ENCODE measurements around the gene LENG9.

The LENG9 gene

GRCh38 chr19:54421521-54421920, 42.1 kb downstream of the LENG9 start:
- DNase-seq (ENCODE audit: low spot score): no peak

GRCh38 chr19:54421169-54421516, 42.4 kb downstream of the LENG9 start:
- DNase-seq (ENCODE audit: low spot score): no peak

GRCh38 chr19:54420383-54421168, 43.0 kb downstream of the LENG9 start:
- DNase-seq (ENCODE audit: low spot score): no peak

- DNase-seq (ENCODE audit: low spot score): no peak
These were observed 43.6 kb downstream of the LENG9 start for GRCh38 chr19:54420068-54420382.

- peak; percentile 6 for DNase-seq (ENCODE audit: low spot score)
These were observed 44.4 kb downstream of the LENG9 start for GRCh38 chr19:54418930-54419800.

- DNase-seq (ENCODE audit: low spot score): peak; percentile 83
These were observed 45.3 kb downstream of the LENG9 start for GRCh38 chr19:54418030-54418929.

GRCh38 chr19:54416695-54417491, 46.7 kb downstream of the LENG9 start:
- DNase-seq (ENCODE audit: low spot score): peak; percentile 4

- DNase-seq (ENCODE audit: low spot score): peak; percentile 29
These were observed 47.5 kb downstream of the LENG9 start for GRCh38 chr19:54415901-54416673.

- peak; percentile 13 for DNase-seq (ENCODE audit: low spot score)
These were observed 48.2 kb downstream of the LENG9 start, which contains the start of gene TTYH1 for GRCh38 chr19:54415208-54415900. Gene TTYH1 (plus strand): TSS chr19:54415464. CDS start chr19:54415553, 89 bp downstream.

- DNase-seq (ENCODE audit: low spot score): no peak
These were observed 49.4 kb downstream of the LENG9 start for GRCh38 chr19:54414156-54414555.

GRCh38 chr19:54412877-54413276, 50.7 kb downstream of the LENG9 start:
- DNase-seq (ENCODE audit: low spot score): no peak
